GM19025 (cell line): ENCODE results near the gene SRP54.
"Not testable (repeated sequence)": the region's sequence is repeated elsewhere in the genome, so short reads cannot be mapped to it uniquely, and the experiment has no call there.

Experiments used
- ATAC-seq: cut with Tn5 transposase; IDR thresholded peaks from one replicate; pipeline ENCODE4 v1.9.1; 2021; ENCODE audit warnings: mild to moderate bottlenecking, low read depth, moderate library complexity; ENCODE audit not compliant: unreplicated experiment

Gene SRP54

GRCh38 chr14:34983148-34983760, 462 bp downstream of the SRP54 start:
- ATAC-seq: peak; percentile 12

DNA sequence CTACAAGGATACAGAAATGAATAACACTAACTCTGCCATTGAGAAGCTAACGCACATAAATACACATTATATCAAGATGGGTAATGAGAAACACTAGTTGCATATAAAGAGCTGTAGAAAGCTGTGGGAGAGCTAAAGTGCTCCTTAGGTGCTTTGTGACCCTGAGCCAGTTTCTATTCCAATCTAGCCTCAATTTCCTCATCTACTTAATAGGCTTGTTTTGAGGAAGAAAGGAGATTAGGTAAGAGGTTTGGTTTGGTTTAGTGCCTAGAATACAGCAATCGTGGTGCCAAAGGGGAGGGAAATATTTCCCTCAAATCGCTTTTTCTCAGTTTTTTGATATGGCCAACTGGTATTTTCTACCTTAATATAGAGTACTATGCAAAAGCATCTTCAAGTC, 994 bp downstream of the SRP54 start:
- ATAC-seq: no peak

DNA sequence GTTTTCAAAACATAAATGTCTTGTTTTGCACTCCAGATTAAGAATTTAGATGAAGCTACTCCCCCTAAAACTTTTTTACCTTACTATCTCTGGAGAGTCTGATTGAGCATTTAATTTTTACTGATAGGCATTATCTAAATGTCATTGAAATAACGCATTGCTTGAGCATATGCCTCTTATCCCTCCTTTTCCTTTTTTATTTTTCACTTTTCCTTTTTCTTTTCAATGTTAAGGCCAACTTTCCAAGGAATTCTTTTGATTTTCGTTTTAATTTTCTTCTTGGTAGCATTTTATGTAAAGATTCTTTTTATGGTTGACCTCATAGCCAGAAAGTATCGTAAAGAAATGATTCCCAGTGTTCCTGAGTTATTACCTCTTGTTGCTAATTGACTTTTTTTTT, 2.9 kb downstream of the SRP54 start:
- ATAC-seq: no peak

- no peak for ATAC-seq
Measured at GRCh38 chr14:34987180-34987579, 4.4 kb downstream of the SRP54 start.

DNA sequence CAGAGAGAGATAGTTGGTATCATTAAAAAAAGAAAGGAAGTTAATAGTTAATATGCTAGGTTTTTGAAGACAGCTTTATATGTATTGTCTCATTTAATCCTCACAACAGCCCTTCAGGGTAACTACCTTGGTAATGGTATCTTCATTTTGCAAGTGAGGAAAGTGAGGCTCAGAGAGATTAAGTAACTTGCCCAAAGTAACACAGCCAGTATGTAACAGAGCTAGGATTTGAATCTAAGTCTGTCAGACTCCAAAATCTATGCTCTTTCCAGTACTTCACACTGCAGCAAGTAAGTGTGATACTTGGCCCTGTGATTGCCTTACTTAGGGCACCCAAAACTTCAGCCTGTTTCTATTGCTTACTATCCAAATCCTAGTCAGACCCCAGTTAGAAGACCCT, 7.0 kb downstream of the SRP54 start:
- ATAC-seq: no peak

DNA sequence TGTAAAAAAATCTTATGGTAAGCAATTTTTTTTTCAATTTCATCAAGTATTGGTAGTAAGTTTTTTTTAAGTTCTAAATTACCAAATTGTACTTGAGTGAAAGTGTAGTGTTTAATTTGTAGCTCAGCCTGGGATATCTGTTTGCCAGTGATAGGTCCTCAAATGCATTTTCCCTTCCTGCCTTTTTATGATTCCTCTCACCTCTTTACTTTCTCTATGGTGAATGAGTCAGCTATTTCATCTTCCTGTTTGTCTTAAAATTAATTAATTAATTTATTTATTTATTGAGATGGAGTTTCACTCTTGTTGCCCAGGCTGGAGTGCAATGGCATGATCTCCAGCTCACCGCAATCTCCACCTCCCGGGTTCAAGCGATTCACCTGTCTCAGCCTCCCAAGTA, 10.6 kb downstream of the SRP54 start:
- no peak for ATAC-seq

DNA sequence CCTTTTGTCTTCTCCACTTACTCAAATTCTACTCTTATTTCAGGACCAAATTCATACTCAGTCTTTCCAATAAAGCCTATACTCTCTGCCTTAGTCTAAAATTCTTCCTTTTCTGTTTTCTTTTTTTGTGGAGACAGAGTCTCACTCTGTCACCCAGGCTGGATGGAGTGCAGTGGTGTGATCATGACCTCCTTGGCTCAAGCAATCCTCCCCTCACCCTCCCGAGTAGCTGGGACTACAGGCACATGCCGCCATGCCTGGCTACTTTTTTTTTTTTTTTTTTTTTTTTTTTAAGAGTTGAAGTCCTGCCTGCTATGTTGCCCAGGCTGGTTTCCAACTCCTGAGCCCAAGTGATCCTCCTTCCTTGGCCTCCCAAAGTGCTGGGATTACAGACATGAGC, 11.9 kb downstream of the SRP54 start:
- no peak for ATAC-seq

- no peak for ATAC-seq
Measured at GRCh38 chr14:34997762-34998161, 15.0 kb downstream of the SRP54 start.

DNA sequence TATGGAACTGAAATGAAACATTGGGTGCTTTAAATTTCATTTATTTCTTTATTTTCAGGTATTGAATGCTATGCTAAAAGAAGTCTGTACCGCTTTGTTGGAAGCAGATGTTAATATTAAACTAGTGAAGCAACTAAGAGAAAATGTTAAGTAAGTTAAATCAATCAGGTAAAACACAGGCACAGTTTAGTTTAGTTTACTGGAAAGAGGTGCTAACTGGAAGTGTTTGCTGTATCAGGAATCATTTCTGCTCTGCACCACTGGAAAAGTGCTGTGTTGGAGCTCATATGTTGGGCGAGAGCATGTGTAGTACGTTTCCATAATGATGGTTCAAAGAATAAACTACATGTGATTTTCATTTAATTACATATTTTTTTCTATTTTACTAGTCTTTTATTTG, 16.7 kb downstream of the SRP54 start:
- no peak for ATAC-seq

GRCh38 chr14:35001621-35002020, 18.8 kb downstream of the SRP54 start:
- ATAC-seq: no peak

DNA sequence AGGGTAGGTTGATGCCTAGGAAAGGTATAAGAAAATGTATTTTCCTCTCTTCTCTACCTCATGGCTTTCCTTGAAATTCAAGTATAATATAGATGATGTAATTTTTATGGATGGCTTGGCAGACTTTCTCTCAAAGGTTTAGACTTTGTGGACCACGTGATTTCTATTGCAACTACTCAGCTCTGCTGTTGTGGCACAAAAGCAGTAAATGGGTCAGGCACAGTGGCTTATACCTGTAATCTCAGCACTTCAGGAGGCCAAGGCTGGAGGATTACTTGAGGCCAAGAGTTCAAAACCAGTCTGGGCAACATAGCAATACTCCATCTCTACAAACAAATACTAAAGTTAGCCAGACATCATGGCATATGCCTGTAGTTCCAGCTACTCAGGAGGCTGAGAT, 22.0 kb downstream of the SRP54 start:
- no peak for ATAC-seq

GRCh38 chr14:35016568-35016967, 33.8 kb downstream of the SRP54 start:
- no peak for ATAC-seq

DNA sequence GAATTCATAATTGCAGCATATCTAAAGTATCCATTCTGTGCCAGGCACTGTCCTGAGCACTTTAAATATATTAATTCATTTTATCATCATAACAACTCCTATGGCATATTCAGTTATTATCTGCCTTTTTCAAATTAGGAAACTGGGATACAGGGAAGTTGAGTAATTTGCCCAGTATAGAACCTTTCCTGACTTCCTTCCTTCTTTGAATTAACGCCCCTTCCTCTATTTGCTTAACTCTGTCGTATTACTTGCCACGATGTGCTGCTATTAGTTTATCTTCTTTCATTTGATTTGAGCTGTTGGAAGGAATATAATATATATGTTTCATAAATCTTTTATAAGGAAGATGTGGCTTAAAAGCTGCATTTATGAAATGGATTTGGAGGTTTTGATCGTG, 37.9 kb downstream of the SRP54 start:
- ATAC-seq: no peak

DNA sequence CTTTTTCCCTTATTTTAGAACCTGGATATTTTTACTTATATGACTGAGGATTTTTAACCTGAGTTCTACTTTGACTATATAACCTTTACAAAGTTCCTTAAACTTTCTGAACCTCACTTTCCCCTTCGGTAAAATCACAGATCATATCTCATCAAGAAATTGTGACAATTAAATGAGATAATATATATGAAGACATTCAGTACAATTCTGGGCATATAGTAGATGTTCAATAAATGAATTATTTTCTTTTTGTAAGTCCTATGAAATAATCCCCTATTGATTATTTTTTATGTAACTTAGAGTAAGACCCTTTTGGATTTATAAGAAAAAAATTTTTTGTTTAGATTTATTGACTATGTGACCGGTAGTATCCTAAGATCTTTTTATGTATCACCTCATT, 45.6 kb downstream of the SRP54 start:
- ATAC-seq: no peak

GRCh38 chr14:35032562-35032961, 49.8 kb downstream of the SRP54 start:
- ATAC-seq: no peak

DNA sequence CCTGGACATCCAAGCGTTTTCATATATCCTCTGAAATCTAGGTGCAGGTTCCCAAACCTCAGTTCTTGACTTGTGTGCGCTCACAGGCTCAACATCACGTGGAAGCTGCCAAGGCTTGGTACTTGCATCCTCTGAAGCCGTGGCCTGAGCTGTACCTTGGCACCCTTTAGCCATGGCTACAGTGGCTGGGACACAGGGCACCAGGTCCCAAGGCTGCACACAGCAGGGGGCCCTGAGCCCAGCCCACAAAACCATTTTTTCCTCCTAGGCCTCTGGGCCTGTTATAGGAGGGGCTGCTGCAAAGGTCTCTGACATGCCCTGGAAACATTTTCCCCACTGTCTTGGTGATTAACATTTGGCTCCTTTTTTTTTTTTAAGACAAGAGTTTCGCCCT, 51.6 kb downstream of the SRP54 start:
- no peak for ATAC-seq

DNA sequence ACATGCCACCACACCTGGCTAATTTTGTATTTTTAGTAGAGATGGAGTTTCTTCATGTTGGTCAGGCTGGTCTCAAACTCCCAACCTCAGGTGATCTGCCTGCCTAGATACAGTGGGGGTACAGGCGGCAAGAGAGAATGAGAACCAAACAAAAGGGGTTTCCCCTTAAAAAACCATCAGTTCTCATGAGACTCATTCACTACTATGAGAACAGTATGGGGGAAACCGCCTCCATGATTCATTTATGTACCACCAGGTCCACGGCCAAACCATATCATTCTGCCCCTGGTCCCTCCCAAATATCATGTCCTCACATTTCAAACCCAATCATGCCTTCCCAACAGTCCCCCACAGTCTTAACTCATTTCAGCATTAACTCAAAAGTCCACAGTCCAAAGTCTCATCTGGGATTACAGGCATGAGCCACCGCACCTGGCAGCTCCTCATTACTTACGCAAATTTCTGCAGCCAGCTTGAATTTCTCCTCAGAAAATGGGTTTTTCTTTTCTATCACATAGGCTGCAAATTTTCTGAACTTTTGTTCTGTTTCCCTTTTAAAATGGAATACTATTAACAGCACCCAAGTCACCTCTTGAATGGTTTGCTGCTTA, 52.3 kb downstream of the SRP54 start:
- ATAC-seq: not testable (repeated sequence)

DNA sequence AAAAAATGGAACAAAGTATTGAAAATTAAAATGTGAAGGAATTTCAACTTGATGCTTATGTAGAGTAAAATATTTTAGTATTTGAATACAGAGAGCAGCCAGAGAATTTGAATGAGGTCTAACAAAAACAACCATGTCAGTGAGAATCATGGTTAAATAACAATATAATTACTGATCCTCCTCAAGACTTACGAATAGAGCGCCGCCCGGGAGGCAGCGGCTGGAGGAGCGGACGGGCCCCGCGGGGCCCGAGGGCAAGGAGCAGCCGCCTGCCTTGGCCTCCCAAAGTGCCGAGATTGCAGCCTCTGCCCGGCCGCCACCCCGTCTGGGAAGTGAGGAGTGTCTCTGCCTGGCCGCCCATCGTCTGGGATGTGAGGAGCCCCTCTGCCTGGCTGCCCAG, 55.5 kb downstream of the SRP54 start:
- not testable (repeated sequence) for ATAC-seq

GRCh38 chr14:35042632-35043031, 59.8 kb downstream of the SRP54 start:
- no peak for ATAC-seq

DNA sequence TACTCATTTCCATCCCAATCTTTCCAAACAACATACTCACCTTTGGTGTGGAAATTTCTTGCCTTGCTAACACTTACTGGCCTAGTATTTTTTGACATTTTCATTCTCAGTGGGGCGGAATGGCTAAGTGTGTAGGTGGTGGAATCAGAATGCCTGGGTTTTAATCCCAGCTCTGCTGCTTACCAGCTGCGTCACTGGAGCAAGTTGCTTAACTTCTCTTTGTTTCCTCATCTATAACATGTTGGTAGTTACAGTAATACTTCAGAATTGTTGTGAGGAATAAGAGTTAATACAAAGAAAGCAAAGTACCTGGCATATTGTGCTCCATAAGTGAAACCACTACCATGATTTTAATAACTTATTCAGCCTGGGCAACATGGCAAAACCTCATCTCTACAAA, 60.3 kb downstream of the SRP54 start:
- ATAC-seq: no peak

DNA sequence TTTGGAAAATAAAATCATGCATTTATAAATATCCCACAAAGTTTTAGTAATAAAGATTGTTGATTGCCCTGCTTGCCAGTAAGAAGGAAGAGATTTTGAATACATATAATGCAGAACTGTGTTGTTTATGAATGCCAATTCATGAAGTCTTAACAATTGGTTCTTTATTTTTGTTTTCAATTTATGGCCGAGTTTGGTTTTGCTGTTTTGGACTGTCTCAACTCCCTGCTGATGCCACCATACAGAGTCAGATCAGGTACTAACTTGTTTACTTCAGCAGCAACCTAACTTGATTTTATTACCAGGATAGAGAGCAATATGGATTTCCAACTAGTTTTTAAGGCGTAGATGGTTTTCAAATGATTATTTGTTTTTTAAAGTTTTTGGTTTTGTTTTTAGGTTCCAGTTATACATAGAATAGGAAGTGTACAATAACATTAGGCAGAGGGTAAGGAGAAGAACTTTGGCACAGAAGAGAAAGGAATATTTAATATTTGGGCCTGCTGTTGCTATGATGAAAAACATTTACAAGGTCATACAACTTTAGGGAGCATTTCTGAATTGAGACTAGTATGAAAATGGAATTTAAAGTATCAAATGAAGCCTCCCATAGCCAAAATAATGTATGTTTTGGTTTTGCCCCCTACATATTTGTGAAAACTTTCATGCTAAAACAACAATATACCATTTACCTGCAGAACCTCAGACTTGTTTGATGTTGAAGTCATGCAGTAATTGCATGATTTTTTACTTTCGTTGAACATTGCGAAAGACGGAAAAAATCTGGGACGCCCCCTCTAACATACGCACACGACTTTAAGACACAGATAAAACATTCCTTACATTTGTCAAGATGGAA, 62.4 kb downstream of the SRP54 start:
- ATAC-seq: no peak

DNA sequence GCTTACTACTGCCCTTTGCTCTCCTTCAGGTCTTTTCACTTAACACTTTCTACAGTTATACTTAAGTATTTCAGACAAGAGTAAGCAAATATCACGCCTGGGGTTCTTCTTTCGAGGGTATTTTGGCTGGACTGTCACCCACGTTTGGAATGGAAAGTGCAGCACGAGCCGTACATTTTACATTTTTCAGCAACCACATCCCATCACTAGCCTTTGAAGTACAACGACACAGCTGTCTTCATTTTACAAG, 62.9 kb downstream of the SRP54 start:
- no peak for ATAC-seq
